OCI-LY7 (cell line): Measurements from ENCODE around the gene SOBP. TPM values are rescaled to one million over a fixed set of nuclear protein-coding genes. Genes with fewer than 3 reads are reported as not detected.

Source experiments
- BruUV-seq: library from RNA; stranded (reverse); fragments of 400-500 nt; replicated peaks from 2 replicates; lab custom pipeline; 2021; lab: Mats Ljungman, UMichigan
- CTCF ChIA-PET: fragments of 300-600 bp; sonication (Branson Sonifier 250); formaldehyde crosslinking; loops from one replicate; lab custom pipeline; 2022; ENCODE audit warnings: antibody characterized with exemption; ENCODE audit not compliant: unreplicated experiment; lab: Charles Lee
- POLR2A ChIA-PET: fragments of 300-600 bp; sonication (Branson Sonifier 250); formaldehyde crosslinking; loops from one replicate; lab custom pipeline; 2022; ENCODE audit warnings: antibody characterized with exemption; lab: Charles Lee
- DNase-seq: peaks from one replicate; pipeline ENCODE4 v3.0.0-alpha.2; 2015; ENCODE audit warnings: low spot score
- H2AFZ ChIP-seq: fragments of 200-600 bp; sonication (generic), shearing (Covaris generic); 2 replicates; pipeline ENCODE4 v1.6.1; 2014; ENCODE audit warnings: mild to moderate bottlenecking, antibody characterized with exemption, low read length, moderate library complexity
- H3K27ac ChIP-seq: fragments of 200-600 bp; sonication (generic); 2 replicates; pipeline ENCODE4 v1.5.1; 2014; ENCODE audit warnings: mixed run types, low read depth, mild to moderate bottlenecking, moderate library complexity, low read length, inconsistent platforms; ENCODE audit not compliant: poor library complexity, severe bottlenecking
- H3K36me3 ChIP-seq: fragments of 200-600 bp; sonication (generic); 2 replicates; pipeline ENCODE4 v1.6.1; 2014; ENCODE audit warnings: mild to moderate bottlenecking, antibody characterized with exemption, low read length, moderate library complexity, mixed read lengths; ENCODE audit not compliant: insufficient read depth
- H3K4me1 ChIP-seq: fragments of 200-600 bp; sonication (generic); 2 replicates; pipeline ENCODE4 v1.5.1; 2014; ENCODE audit warnings: mild to moderate bottlenecking, low read length; ENCODE audit not compliant: insufficient read depth, poor library complexity, severe bottlenecking
- H3K4me2 ChIP-seq: fragments of 200-600 bp; sonication (generic); 2 replicates; pipeline ENCODE4 v1.6.1; 2014; ENCODE audit warnings: mild to moderate bottlenecking, low read length
- H3K4me3 ChIP-seq: fragments of 200-600 bp; sonication (generic); 2 replicates; pipeline ENCODE4 v1.5.1; 2014; ENCODE audit warnings: mild to moderate bottlenecking, low read depth, low read length; ENCODE audit not compliant: poor library complexity, severe bottlenecking
- H3K79me2 ChIP-seq: fragments of 200-600 bp; sonication (generic); 2 replicates; pipeline ENCODE4 v1.6.1; 2016; ENCODE audit warnings: low read depth, mild to moderate bottlenecking, low read length, moderate library complexity, mixed read lengths; ENCODE audit not compliant: insufficient read depth
- H3K9me2 ChIP-seq: fragments of 200-600 bp; sonication (generic); 2 replicates; pipeline ENCODE4 v1.6.1; 2016; ENCODE audit warnings: mild to moderate bottlenecking, low read length, mixed read lengths; ENCODE audit not compliant: insufficient read depth
- H3K9me3 ChIP-seq: fragments of 200-600 bp; sonication (generic); 2 replicates; pipeline ENCODE4 v1.6.1; 2014; ENCODE audit warnings: mild to moderate bottlenecking, mixed run types, low read length, mixed read lengths
- H4K20me1 ChIP-seq: fragments of 200-600 bp; sonication (generic); 2 replicates; pipeline ENCODE4 v1.6.1; 2014; ENCODE audit warnings: mild to moderate bottlenecking, antibody characterized with exemption, low read length, moderate library complexity, mixed read lengths; ENCODE audit not compliant: insufficient read depth
- CTCF ChIP-seq: fragments of 200-600 bp; sonication (generic); conservative IDR thresholded peaks from 2 replicates; pipeline ENCODE4 v1.5.1; 2014; ENCODE audit warnings: mild to moderate bottlenecking, antibody characterized with exemption, low read length, moderate library complexity, mixed read lengths
- EZH2phosphoT487 ChIP-seq: fragments of 200-600 bp; sonication (generic); IDR thresholded peaks from 2 replicates; pipeline ENCODE4 v1.6.1; 2018; ENCODE audit warnings: low read depth, borderline replicate concordance, mild to moderate bottlenecking, mixed run types, antibody characterized with exemption, low read length, moderate library complexity, mixed read lengths
- intact Hi-C: fragments of 100-400 bp; cut with micrococcal nuclease; formaldehyde crosslinking; loops from one replicate; pipeline ENCODE4 v1.10.0; 2022; ENCODE audit not compliant: unreplicated experiment
- total RNA-seq, 2 experiments: library from RNA; depleted of rRNA in 1 of 2; stranded (reverse); fragments of >200 nt in 1 of 2; shearing (Covaris generic) in 1 of 2; gene quantifications; 2 replicates each; pipeline ENCODE4 v1.2.3, GENCODE V29; 2014 to 2022

SOBP gene
- total RNA-seq, 2 experiments from 2014 or later, result 21.5 to 29.4 TPM

GRCh38 chr6:107644513-107644912 lies 154.6 kb downstream of the SOBP start:
- no TSS peak for BruUV-seq
- no peaks in the 10 kb centered on the region for H4K20me1 ChIP-seq
- H3K4me3 ChIP-seq, result no peak overlapping the region
- DNase-seq, result no peak
- CTCF ChIA-PET, result interaction anchor here (0.6 kb wide), 1 partner anchor 153 kb away, joined by 12 read pairs; no protein-coding TSS in a partner anchor
- peaks cover 82% of the 10 kb centered on the region for H3K4me1 ChIP-seq
- H3K9me3 ChIP-seq, result no peaks in the 10 kb centered on the region
- peaks cover 25% of the 10 kb centered on the region for H3K36me3 ChIP-seq
- H3K4me2 ChIP-seq, result no peak overlapping the region
- no peak for TF ChIP-seq EZH2phosphoT487
- TF ChIP-seq CTCF, result no peak
- POLR2A ChIA-PET, result interaction anchor here (0.6 to 10.0 kb wide), 12 partner anchors 10 to 1838 kb away, joined by 3 to 89 read pairs (median 6); partner anchors contain the start of gene SOBP
- peaks cover 9% of the 10 kb centered on the region; the same call in 1 of the 2 replicates for H3K79me2 ChIP-seq
- no peak overlapping the region for H2AFZ ChIP-seq
- intact Hi-C loops, result loop anchor here (5.0 kb wide), 1 partner anchor 107 kb away; no protein-coding TSS in a partner anchor
- H3K27ac ChIP-seq, result no peak overlapping the region
- no peaks in the 10 kb centered on the region for H3K9me2 ChIP-seq

- no peak overlapping the region for H3K4me2 ChIP-seq
- H3K4me1 ChIP-seq, result peaks cover 79% of the 10 kb centered on the region
- POLR2A ChIA-PET, result interaction anchor here (1.1 to 1.4 kb wide), 2 partner anchors 27 to 154 kb away, joined by 3 read pairs; no protein-coding TSS in a partner anchor
- H3K79me2 ChIP-seq, result peaks cover 9% of the 10 kb centered on the region; the same call in 1 of the 2 replicates
- intact Hi-C loops, result no loop called here
- no peak overlapping the region for H3K27ac ChIP-seq
- no peaks in the 10 kb centered on the region for H4K20me1 ChIP-seq
- DNase-seq, result no peak
- CTCF ChIA-PET, result no interaction called here
- H2AFZ ChIP-seq, result no peak overlapping the region
- no peaks in the 10 kb centered on the region for H3K9me2 ChIP-seq
- no TSS peak for BruUV-seq
- no peak for TF ChIP-seq CTCF
- no peak for TF ChIP-seq EZH2phosphoT487
- H3K36me3 ChIP-seq, result peaks cover 23% of the 10 kb centered on the region
- no peaks in the 10 kb centered on the region for H3K9me3 ChIP-seq
- no peak overlapping the region for H3K4me3 ChIP-seq
Measured at GRCh38 chr6:107645740-107646139, 155.8 kb downstream of the SOBP start.

DNA sequence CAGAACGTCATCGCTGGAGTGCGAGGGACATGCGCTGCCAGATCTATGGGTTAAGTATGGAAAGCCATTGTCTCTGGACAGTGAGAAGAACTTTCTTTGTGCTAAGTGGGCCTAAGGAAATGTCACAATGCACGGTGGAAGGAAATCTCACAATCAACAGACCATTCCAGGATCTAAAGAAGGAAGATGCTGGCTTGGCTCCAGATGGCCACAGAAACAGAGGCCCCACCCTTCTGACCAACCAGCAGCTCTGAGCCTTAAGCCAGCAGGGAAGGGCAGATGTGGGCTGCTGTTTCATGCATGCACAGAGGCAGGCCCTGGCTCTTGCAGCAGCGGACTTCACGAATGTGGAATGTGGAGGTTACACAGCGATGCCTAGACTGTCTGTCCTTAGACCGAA lies 156.3 kb downstream of the SOBP start:
- no TSS peak for BruUV-seq
- H2AFZ ChIP-seq, result no peak overlapping the region
- H3K4me2 ChIP-seq, result no peak overlapping the region
- intact Hi-C loops, result no loop called here
- CTCF ChIA-PET, result no interaction called here
- no peak for TF ChIP-seq EZH2phosphoT487
- TF ChIP-seq CTCF, result no peak
- no peak overlapping the region for H3K4me3 ChIP-seq
- POLR2A ChIA-PET, result interaction anchor here (0.6 to 3.7 kb wide), 4 partner anchors 11 to 155 kb away, joined by 3 to 29 read pairs (median 3); no protein-coding TSS in a partner anchor
- no peaks in the 10 kb centered on the region for H4K20me1 ChIP-seq
- H3K9me3 ChIP-seq, result no peaks in the 10 kb centered on the region
- peaks cover 23% of the 10 kb centered on the region for H3K36me3 ChIP-seq
- no peaks in the 10 kb centered on the region for H3K9me2 ChIP-seq
- no peak overlapping the region for H3K27ac ChIP-seq
- no peak for DNase-seq
- H3K79me2 ChIP-seq, result peaks cover 9% of the 10 kb centered on the region; the same call in 1 of the 2 replicates
- H3K4me1 ChIP-seq, result peaks cover 75% of the 10 kb centered on the region
